Thyroid gland (tissue), 4 donors: ENCODE measurements around the gene ATRN.

Experiments used
- CTCF ChIP-seq, 6 experiments: fragments of 200-600 bp in 3 of 6; fragments of 450-650 bp in 3 of 6; sonication (generic) in 3 of 6; IDR thresholded peaks; one replicate each; pipeline ENCODE4 v1.5.1; 2016 to 2019; ENCODE audit warnings: antibody characterized with exemption in 6 of 6, mild to moderate bottlenecking in 2 of 6, inconsistent platforms in 1 of 6, moderate library complexity in 1 of 6
- POLR2A ChIP-seq, 2 donors: fragments of 450-650 bp; IDR thresholded peaks; one replicate each; pipeline ENCODE4 v1.6.1; 2017; ENCODE audit warnings: antibody characterized with exemption in 2 of 2, mild to moderate bottlenecking in 2 of 2, moderate library complexity in 1 of 2

- TF ChIP-seq CTCF (IDR thresholded peaks at IDR 0.05) (no peak), POLR2A (IDR thresholded peaks at IDR 0.05) (no peak)
Observed at GRCh38 chr20:3459881-3460307, 10.9 kb upstream of the ATRN start.
